Urinary bladder (tissue), 4 donors: ENCODE results near the gene CCDC81. TPM values are rescaled to one million over a fixed set of nuclear protein-coding genes. Genes with fewer than 3 reads are reported as not detected.

Source experiments
- DNase-seq: peaks from one replicate; pipeline ENCODE4 v3.0.0-alpha.2; 2015; ENCODE audit errors: extremely low spot score
- H3K27ac ChIP-seq: one replicate; pipeline ENCODE4 v1.5.1; 2013; ENCODE audit warnings: low read depth, mild to moderate bottlenecking, moderate library complexity
- H3K36me3 ChIP-seq: one replicate; pipeline ENCODE4 v1.6.1; 2013; ENCODE audit warnings: mild to moderate bottlenecking, moderate library complexity; ENCODE audit not compliant: insufficient read depth
- H3K4me1 ChIP-seq: one replicate; pipeline ENCODE4 v1.6.1; 2013; ENCODE audit warnings: mild to moderate bottlenecking, moderate library complexity; ENCODE audit not compliant: insufficient read depth
- H3K4me3 ChIP-seq: one replicate; pipeline ENCODE4 v1.5.1; 2013; ENCODE audit warnings: low read depth, low read length
- WGBS: extraction: QIAGEN DNeasy Blood & Tissue Kit; methylation state at CpG from one replicate; pipeline ENCODE4 v1.1.7; 2013; 5-methylcytosine and 5-hydroxymethylcytosine counted together
- polyA plus RNA-seq: library from polyadenylated mRNA; stranded (reverse); fragments of 200-250 nt; gene quantifications from one replicate; pipeline ENCODE4 v1.2.3, GENCODE V29; 2013
- total RNA-seq: library from RNA; depleted of rRNA; stranded (reverse); fragments of >200 nt; gene quantifications from one replicate; pipeline ENCODE4 v1.2.3, GENCODE V29; 2014
- donor health status: healthy with polysubstance abuse.
- donor health status: healthy.

The CCDC81 gene
- total and polyA plus RNA-seq, 2 donors: 1.2 to 5.1 TPM

- H3K36me3 ChIP-seq: no peaks in the 10 kb centered on the region
Observed at GRCh38 chr11:86453290-86454030, 78.8 kb downstream of the CCDC81 start.

GRCh38 chr11:86456075-86456939 is 81.6 kb downstream of the CCDC81 start:
- Histone ChIP-seq H3K27ac (no peak overlapping the region), H3K4me3 (no peak overlapping the region), H3K36me3 (no peaks in the 10 kb centered on the region), H3K4me1 (no peaks in the 10 kb centered on the region)
- WGBS: 14% methylated on average over 9 of the region's 9 CpGs
- DNase-seq: peak; percentile 74

More at GRCh38 chr11:86453290-86454030, 78.8 kb downstream of the CCDC81 start:
- no peaks in the 10 kb centered on the region for H3K4me1 ChIP-seq
- no peak overlapping the region for H3K4me3 ChIP-seq
- no peak for DNase-seq
- no peak overlapping the region for H3K27ac ChIP-seq
- 80% methylated on average over 2 of the region's 2 CpGs for WGBS

GRCh38 chr11:86458294-86459001 is 83.8 kb downstream of the CCDC81 start:
- WGBS: 61% methylated on average over 5 of the region's 5 CpGs
- H3K4me1 ChIP-seq: no peaks in the 10 kb centered on the region
- no peaks in the 10 kb centered on the region for H3K36me3 ChIP-seq
- no peak overlapping the region for H3K4me3 ChIP-seq
- no peak overlapping the region for H3K27ac ChIP-seq
- DNase-seq: no peak

GRCh38 chr11:86459002-86459385 is 84.3 kb downstream of the CCDC81 start:
- no peak for DNase-seq
- no peak overlapping the region for H3K27ac ChIP-seq
- no peaks in the 10 kb centered on the region for H3K36me3 ChIP-seq
- 80% methylated on average over 1 of the region's 1 CpG for WGBS
- no peaks in the 10 kb centered on the region for H3K4me1 ChIP-seq
- no peak overlapping the region for H3K4me3 ChIP-seq

GRCh38 chr11:86459682-86460460 is 85.2 kb downstream of the CCDC81 start:
- 67% methylated on average over 3 of the region's 3 CpGs for WGBS
- no peak for DNase-seq
- Histone ChIP-seq H3K4me3 (no peak overlapping the region), H3K27ac (no peak overlapping the region), H3K4me1 (no peaks in the 10 kb centered on the region), H3K36me3 (no peaks in the 10 kb centered on the region)

GRCh38 chr11:86460461-86461385 is 86.0 kb downstream of the CCDC81 start:
- H3K36me3 ChIP-seq: no peaks in the 10 kb centered on the region
- H3K27ac ChIP-seq: no peak overlapping the region
- H3K4me1 ChIP-seq: no peaks in the 10 kb centered on the region
- H3K4me3 ChIP-seq: no peak overlapping the region
- no peak for DNase-seq
- 74% methylated on average over 9 of the region's 9 CpGs for WGBS

- WGBS: 98% methylated on average over 1 of the region's 1 CpG
- no peak overlapping the region for H3K4me3 ChIP-seq
- no peaks in the 10 kb centered on the region for H3K36me3 ChIP-seq
- no peaks in the 10 kb centered on the region for H3K4me1 ChIP-seq
- H3K27ac ChIP-seq: no peak overlapping the region
- no peak for DNase-seq
Observed at GRCh38 chr11:86461892-86462291, 87.2 kb downstream of the CCDC81 start.

GRCh38 chr11:86463120-86463519 is 88.4 kb downstream of the CCDC81 start:
- no peak overlapping the region for H3K4me3 ChIP-seq
- 81% methylated on average over 7 of the region's 7 CpGs for WGBS
- DNase-seq: no peak
- no peaks in the 10 kb centered on the region for H3K36me3 ChIP-seq
- H3K4me1 ChIP-seq: no peaks in the 10 kb centered on the region
- H3K27ac ChIP-seq: no peak overlapping the region

- WGBS: 97% methylated on average over 5 of the region's 5 CpGs
- Histone ChIP-seq H3K27ac (no peak overlapping the region), H3K4me3 (no peak overlapping the region), H3K4me1 (no peaks in the 10 kb centered on the region), H3K36me3 (no peaks in the 10 kb centered on the region)
- no peak for DNase-seq
Observed at GRCh38 chr11:86463955-86464354, 89.3 kb downstream of the CCDC81 start.

GRCh38 chr11:86464509-86465221 is 90.0 kb downstream of the CCDC81 start:
- H3K36me3 ChIP-seq: no peaks in the 10 kb centered on the region
- DNase-seq: no peak
- no peak overlapping the region for H3K27ac ChIP-seq
- 90% methylated on average over 5 of the region's 5 CpGs for WGBS
- H3K4me1 ChIP-seq: no peaks in the 10 kb centered on the region
- H3K4me3 ChIP-seq: no peak overlapping the region

- Histone ChIP-seq H3K4me3 (no peak overlapping the region), H3K36me3 (no peaks in the 10 kb centered on the region), H3K4me1 (no peaks in the 10 kb centered on the region), H3K27ac (no peak overlapping the region)
- 96% methylated on average over 1 of the region's 1 CpG for WGBS
- no peak for DNase-seq
Observed at GRCh38 chr11:86468169-86468568, 93.5 kb downstream of the CCDC81 start.
